HepG2 (cell line): ENCODE measurements around the gene PLD1. TPM values are rescaled to one million over a fixed set of nuclear protein-coding genes. Genes with fewer than 3 reads are reported as not detected.

Experiments used
- EP300 ChIP-seq, 3 experiments: sonication (generic) in 1 of 3; formaldehyde crosslinking in 1 of 3; IDR thresholded peaks; 2 replicates each; pipeline versions ENCODE4 v1.5.1 to v1.6.1; 2011 to 2020; ENCODE audit warnings: low read depth in 2 of 3, low read length in 2 of 3, borderline replicate concordance in 1 of 3, improper control_type of control experiment in 1 of 3, mild to moderate bottlenecking in 1 of 3, missing genetic modification reagents in 1 of 3, moderate library complexity in 1 of 3
- FOXA3 ChIP-seq: IDR thresholded peaks from 2 replicates; pipeline ENCODE4 v1.6.1; 2016; ENCODE audit warnings: missing genetic modification reagents, missing compliant biosample characterization
- GATAD2A ChIP-seq: IDR thresholded peaks from 2 replicates; pipeline ENCODE4 v1.6.1; 2016
- MED1 ChIP-seq: sonication (generic); formaldehyde crosslinking; IDR thresholded peaks from 2 replicates; pipeline ENCODE4 v1.4.0; 2020; ENCODE audit warnings: missing genetic modification reagents
- SNAPC4 ChIP-seq: sonication (generic); formaldehyde crosslinking; IDR thresholded peaks from 2 replicates; pipeline ENCODE4 v1.4.0; 2020; ENCODE audit warnings: mild to moderate bottlenecking, missing genetic modification reagents
- ZBED4 ChIP-seq: sonication (generic); formaldehyde crosslinking; IDR thresholded peaks from 2 replicates; pipeline ENCODE4 v1.4.0; 2020; ENCODE audit warnings: missing genetic modification reagents, borderline replicate concordance
- ZNF281 ChIP-seq: sonication (generic); formaldehyde crosslinking; IDR thresholded peaks from 2 replicates; pipeline ENCODE4 v1.4.0; 2020; ENCODE audit warnings: missing genetic modification reagents, borderline replicate concordance
- ZNF503 ChIP-seq: sonication (generic); formaldehyde crosslinking; IDR thresholded peaks from 2 replicates; pipeline ENCODE4 v1.4.0; 2020; ENCODE audit warnings: missing genetic modification reagents
- ZNF607 ChIP-seq: sonication (generic); formaldehyde crosslinking; IDR thresholded peaks from 2 replicates; pipeline ENCODE4 v1.5.1; 2020; ENCODE audit warnings: missing genetic modification reagents, mild to moderate bottlenecking, borderline replicate concordance
- ZNF710 ChIP-seq: sonication (generic); formaldehyde crosslinking; IDR thresholded peaks from 2 replicates; pipeline ENCODE4 v1.5.0; 2020; ENCODE audit warnings: mild to moderate bottlenecking, missing genetic modification reagents, borderline replicate concordance
- polyA plus RNA-seq, 8 experiments: library from polyadenylated mRNA; depleted of rRNA in 3 of 8; stranded (reverse) in 7 of 8; unstranded in 1 of 8; fragments of >200 nt; fragmentation: Illumina TruSeq in 4 of 8; extraction: Trizol in 4 of 8; gene quantifications; 2 replicates each; pipeline versions ENCODE4 v1.2.1 to v1.2.3, GENCODE V29; 2011 to 2016; ENCODE audit warnings: low read depth in 4 of 8, missing spikeins in 1 of 8, mixed read lengths in 1 of 8; ENCODE audit not compliant: insufficient read depth in 1 of 8
- total RNA-seq, 5 experiments: library from RNA; depleted of rRNA; stranded (reverse); fragments of >200 nt; fragmentation: Illumina TruSeq; extraction: Trizol; gene quantifications; 2 replicates each; pipeline ENCODE4 v1.2.3, GENCODE V29; 2016; ENCODE audit warnings: low read depth in 1 of 5

PLD1 gene
- total and polyA plus RNA-seq, 2 of the 13 experiments (the other 11 are each of a cell fraction or from before 2014, with no cell fraction given) = 27.1 to 59.4 TPM

- TF ChIP-seq ZBED4 (CRISPR knock-in tag) (no peak), EP300 (IDR thresholded peaks at IDR 0.05; ENCODE audit: low read depth in 2 of 2, low read length in 2 of 2) (peak in 1 of 2 experiments; percentile 40; a peak in 1 of 4 replicates), EP300 (CRISPR knock-in tag; IDR thresholded peaks at IDR 0.05; ENCODE audit: borderline replicate concordance) (no peak), ZNF281 (CRISPR knock-in tag) (no peak), ZNF503 (no peak), SNAPC4 (CRISPR knock-in tag) (0 out of 2 replicates have a peak, but pooled peaks have one; percentile 17), FOXA3 (CRISPR knock-in tag) (peak; percentile 31; the same call in 1 of the 2 replicates), GATAD2A (CRISPR knock-in tag) (peak; percentile 59), MED1 (CRISPR knock-in tag) (peak; percentile 67), ZNF607 (CRISPR knock-in tag) (peak; percentile 45; the same call in 1 of the 2 replicates), ZNF710 (CRISPR knock-in tag) (peak; percentile 64; the same call in 1 of the 2 replicates)
These were observed 12.3 kb upstream of the PLD1 start (continued) for GRCh38 chr3:171822431-171823106.
